Stimulated activated CD4-positive, alpha-beta T cell treated with anti-CD3 and anti-CD28 coated beads, TNF-alpha, amount 100 ng/mL, for 1 hour (primary cell): ENCODE data around the gene S100A2.
"Not testable (repeated sequence)": the region's sequence is repeated elsewhere in the genome, so short reads cannot be mapped to it uniquely, and the experiment has no call there.

Experiments used
- DNase-seq, 3 donors: peaks; one replicate each; pipeline ENCODE4 v3.0.0-alpha.2; 2020; ENCODE audit warnings: low read depth in 3 of 3, low spot score in 1 of 3

Gene S100A2

GRCh38 chr1:153592748-153593147 is 27.1 kb upstream of the S100A2 start:
- DNase-seq = no peak

- no peak for DNase-seq
These were observed 22.8 kb upstream of the S100A2 start for GRCh38 chr1:153588482-153588881.

GRCh38 chr1:153588033-153588432 is 22.4 kb upstream of the S100A2 start:
- not testable (repeated sequence) for DNase-seq

GRCh38 chr1:153587314-153587713 is 21.7 kb upstream of the S100A2 start:
- DNase-seq = no peak

GRCh38 chr1:153586347-153586746 is 20.7 kb upstream of the S100A2 start:
- no peak for DNase-seq

GRCh38 chr1:153585006-153585405 is 19.4 kb upstream of the S100A2 start:
- no peak for DNase-seq

- DNase-seq = no peak
These were observed 18.3 kb upstream of the S100A2 start for GRCh38 chr1:153583976-153584375.

- not testable (repeated sequence) for DNase-seq
These were observed 17.9 kb upstream of the S100A2 start for GRCh38 chr1:153583514-153583913.

- not testable (repeated sequence) for DNase-seq
These were observed 17.2 kb upstream of the S100A2 start for GRCh38 chr1:153582836-153583235.

- DNase-seq = no peak
These were observed 13.3 kb upstream of the S100A2 start for GRCh38 chr1:153578936-153579335.

GRCh38 chr1:153578490-153578889 is 12.8 kb upstream of the S100A2 start:
- DNase-seq = no peak

- no peak for DNase-seq
These were observed 12.0 kb upstream of the S100A2 start for GRCh38 chr1:153577624-153578051.

GRCh38 chr1:153577138-153577537 is 11.5 kb upstream of the S100A2 start:
- no peak for DNase-seq

- not testable (repeated sequence) for DNase-seq
These were observed 9.9 kb upstream of the S100A2 start for GRCh38 chr1:153575497-153575896.

GRCh38 chr1:153575081-153575491 is 9.4 kb upstream of the S100A2 start:
- not testable (repeated sequence) for DNase-seq

- no peak for DNase-seq
These were observed 7.7 kb upstream of the S100A2 start for GRCh38 chr1:153573351-153573750.

- no peak for DNase-seq
These were observed 6.9 kb upstream of the S100A2 start for GRCh38 chr1:153572569-153573015.

GRCh38 chr1:153571706-153572105 is 6.1 kb upstream of the S100A2 start:
- no peak for DNase-seq

GRCh38 chr1:153570874-153571273 is 5.2 kb upstream of the S100A2 start:
- no peak for DNase-seq

- no peak for DNase-seq
These were observed 3.8 kb upstream of the S100A2 start for GRCh38 chr1:153569465-153569864.

GRCh38 chr1:153568367-153569099 is 2.9 kb upstream of the S100A2 start:
- peak; percentile 53 to 68 (median 67) for DNase-seq

- DNase-seq = no peak
These were observed 2.1 kb upstream of the S100A2 start for GRCh38 chr1:153567621-153568366.
